Neural crest cell (in vitro differentiated cells): ENCODE data around the gene PDE11A. TPM values are rescaled to one million over a fixed set of nuclear protein-coding genes. Genes with fewer than 3 reads are reported as not detected.

Source experiments
- DNase-seq: peaks from one replicate; pipeline ENCODE4 v3.0.0; 2021; ENCODE audit warnings: low read depth, mixed read lengths, low spot score
- H3K27ac Mint-ChIP-seq: one replicate; pipeline ENCODE4 v1.8.0; 2021; ENCODE audit warnings: mild to moderate bottlenecking, mixed read lengths; ENCODE audit not compliant: unreplicated experiment
- H3K27me3 Mint-ChIP-seq: 2 replicates; pipeline ENCODE4 v1.8.0; 2021; ENCODE audit warnings: low read depth, mild to moderate bottlenecking, mixed read lengths
- H3K36me3 Mint-ChIP-seq: 2 replicates; pipeline ENCODE4 v1.8.0; 2021; ENCODE audit warnings: low read depth, mild to moderate bottlenecking, mixed read lengths
- H3K4me1 Mint-ChIP-seq: 2 replicates; pipeline ENCODE4 v1.8.0; 2021; ENCODE audit warnings: mixed read lengths
- H3K4me3 Mint-ChIP-seq: one replicate; pipeline ENCODE4 v1.8.0; 2021; ENCODE audit warnings: mild to moderate bottlenecking, mixed read lengths
- H3K9me3 Mint-ChIP-seq: 2 replicates; pipeline ENCODE4 v1.8.0; 2021; ENCODE audit warnings: mixed read lengths
- total RNA-seq: library from RNA; stranded (reverse); gene quantifications from 2 replicates; pipeline ENCODE4 v1.2.1, GENCODE V29; 2021
- TF ChIP-seq, protein P1 (sequence below): fragments of 200-600 bp; sonication (generic); conservative IDR thresholded peaks from 2 replicates; pipeline ENCODE4 v1.5.0; 2021; ENCODE audit warnings: antibody characterized with exemption, mild to moderate bottlenecking

Gene PDE11A
- total RNA-seq, 1 donor from 2014 or later: 0.28 TPM

DNA sequence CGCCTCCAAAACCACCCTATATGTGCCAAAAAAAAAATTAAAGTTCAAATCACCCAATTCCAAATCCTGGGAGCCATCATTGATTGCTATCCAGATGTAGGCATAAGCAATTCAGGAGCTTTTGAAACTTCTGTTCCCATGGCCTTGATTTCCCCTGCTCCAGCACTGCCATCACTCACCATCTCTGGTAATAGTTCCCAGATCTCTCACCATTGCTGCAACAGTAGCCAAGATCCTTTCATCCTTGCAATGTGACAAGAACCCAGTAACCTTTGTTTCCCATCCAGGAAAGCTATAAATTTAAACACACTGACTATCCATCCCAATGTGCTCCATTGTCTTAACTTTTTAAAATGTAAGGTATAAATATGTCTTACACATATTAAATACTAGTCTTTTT, 155.4 kb downstream of the PDE11A start:
- Mint-ChIP-seq H3K36me3 (no peaks in the 10 kb centered on the region), H3K4me3 (no peak overlapping the region), H3K27ac (no peak overlapping the region), H3K4me1 (no peaks in the 10 kb centered on the region), H3K9me3 (no peaks in the 10 kb centered on the region), H3K27me3 (no peaks in the 10 kb centered on the region)
- no peak for DNase-seq
- TF ChIP-seq, protein P1, sequence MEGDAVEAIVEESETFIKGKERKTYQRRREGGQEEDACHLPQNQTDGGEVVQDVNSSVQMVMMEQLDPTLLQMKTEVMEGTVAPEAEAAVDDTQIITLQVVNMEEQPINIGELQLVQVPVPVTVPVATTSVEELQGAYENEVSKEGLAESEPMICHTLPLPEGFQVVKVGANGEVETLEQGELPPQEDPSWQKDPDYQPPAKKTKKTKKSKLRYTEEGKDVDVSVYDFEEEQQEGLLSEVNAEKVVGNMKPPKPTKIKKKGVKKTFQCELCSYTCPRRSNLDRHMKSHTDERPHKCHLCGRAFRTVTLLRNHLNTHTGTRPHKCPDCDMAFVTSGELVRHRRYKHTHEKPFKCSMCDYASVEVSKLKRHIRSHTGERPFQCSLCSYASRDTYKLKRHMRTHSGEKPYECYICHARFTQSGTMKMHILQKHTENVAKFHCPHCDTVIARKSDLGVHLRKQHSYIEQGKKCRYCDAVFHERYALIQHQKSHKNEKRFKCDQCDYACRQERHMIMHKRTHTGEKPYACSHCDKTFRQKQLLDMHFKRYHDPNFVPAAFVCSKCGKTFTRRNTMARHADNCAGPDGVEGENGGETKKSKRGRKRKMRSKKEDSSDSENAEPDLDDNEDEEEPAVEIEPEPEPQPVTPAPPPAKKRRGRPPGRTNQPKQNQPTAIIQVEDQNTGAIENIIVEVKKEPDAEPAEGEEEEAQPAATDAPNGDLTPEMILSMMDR: no peak

DNA sequence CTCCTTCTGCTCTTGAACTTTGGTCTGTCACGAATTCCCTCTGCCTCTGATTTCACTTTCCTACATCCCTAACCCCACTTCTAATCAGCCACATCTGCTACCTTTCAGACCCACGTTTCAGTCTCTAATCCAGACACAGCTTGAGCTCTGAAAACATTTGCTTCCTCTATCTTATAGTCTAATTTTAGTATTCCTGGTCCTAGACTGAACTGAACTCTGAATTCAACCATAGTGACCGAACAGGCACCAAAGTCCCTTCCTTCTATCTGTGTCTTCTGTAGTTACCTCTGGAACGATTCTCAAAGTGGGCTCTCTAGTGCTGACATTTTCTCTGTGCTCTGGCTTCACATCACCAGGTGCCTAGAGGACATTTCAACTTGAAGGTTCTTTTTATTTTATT, 156.2 kb downstream of the PDE11A start:
- Mint-ChIP-seq H3K9me3 (no peaks in the 10 kb centered on the region), H3K27me3 (no peaks in the 10 kb centered on the region), H3K4me3 (no peak overlapping the region), H3K27ac (no peak overlapping the region), H3K36me3 (no peaks in the 10 kb centered on the region), H3K4me1 (no peaks in the 10 kb centered on the region)
- TF ChIP-seq, protein P1: no peak
- DNase-seq: no peak

DNA sequence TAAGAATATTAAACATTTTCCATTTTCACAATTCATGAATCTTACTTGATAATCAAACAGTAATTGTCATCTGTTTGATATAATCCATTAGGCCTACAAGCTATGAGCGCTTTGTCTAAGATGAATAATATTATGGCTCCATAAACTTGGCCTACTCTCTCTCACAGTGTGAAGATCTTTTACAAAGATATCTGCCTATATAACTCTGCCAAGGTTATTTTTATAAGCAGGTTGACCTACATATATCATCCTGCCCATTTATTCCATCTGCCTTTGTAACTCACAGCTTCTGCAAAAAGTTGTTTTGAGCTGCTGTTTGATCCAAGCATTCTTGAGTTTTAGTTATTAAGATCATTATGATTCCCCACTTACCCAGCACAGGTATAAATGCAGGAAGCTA, 158.3 kb downstream of the PDE11A start:
- Mint-ChIP-seq H3K27ac (no peak overlapping the region), H3K9me3 (no peaks in the 10 kb centered on the region), H3K27me3 (no peaks in the 10 kb centered on the region), H3K4me1 (peaks cover 16% of the 10 kb centered on the region), H3K4me3 (no peak overlapping the region), H3K36me3 (no peaks in the 10 kb centered on the region)
- no peak for DNase-seq
- TF ChIP-seq, protein P1: no peak

DNA sequence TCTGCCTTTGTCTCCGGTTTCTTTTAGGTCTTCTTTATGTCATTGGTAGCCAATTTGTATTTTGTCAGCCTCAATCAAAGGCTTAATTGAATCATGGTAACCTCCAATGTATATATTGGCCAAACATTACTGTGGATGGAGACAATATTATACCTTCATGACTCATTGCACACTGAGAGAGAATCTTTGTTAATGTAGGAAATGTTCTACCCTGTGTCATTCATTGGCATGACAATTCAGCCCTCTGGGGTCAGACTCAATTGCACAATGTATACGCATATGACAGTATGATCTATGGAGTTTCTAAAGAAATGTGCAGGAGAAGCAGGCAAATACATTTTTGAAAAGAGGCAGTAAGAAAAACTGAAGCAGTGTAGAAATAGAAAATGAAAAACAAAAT, 162.6 kb downstream of the PDE11A start:
- TF ChIP-seq, protein P1: no peak
- Mint-ChIP-seq H3K4me3 (no peak overlapping the region), H3K27me3 (no peaks in the 10 kb centered on the region), H3K27ac (no peak overlapping the region), H3K36me3 (no peaks in the 10 kb centered on the region), H3K9me3 (no peaks in the 10 kb centered on the region), H3K4me1 (peaks cover 16% of the 10 kb centered on the region)
- DNase-seq: no peak

DNA sequence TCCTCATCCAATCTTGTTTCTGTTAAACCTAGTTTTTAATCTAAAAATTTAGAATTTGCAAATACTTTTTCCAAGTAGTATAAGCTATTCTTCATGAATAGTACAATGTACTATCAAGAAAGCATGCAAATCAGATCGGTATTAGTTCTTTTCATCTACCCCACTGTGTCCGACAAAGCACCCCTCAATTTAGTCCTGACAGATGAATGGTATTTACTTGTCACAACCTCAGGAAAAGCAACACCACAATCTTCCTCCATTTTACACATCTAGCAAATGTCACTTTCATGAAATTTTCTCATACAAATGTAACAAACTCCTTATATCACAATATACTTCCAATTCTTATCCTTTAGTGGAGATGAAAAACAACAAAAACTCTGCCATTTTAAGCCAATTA, 163.8 kb downstream of the PDE11A start:
- H3K27ac Mint-ChIP-seq: no peak overlapping the region
- TF ChIP-seq, protein P1: no peak
- no peaks in the 10 kb centered on the region for H3K36me3 Mint-ChIP-seq
- no peak overlapping the region for H3K4me3 Mint-ChIP-seq
- H3K9me3 Mint-ChIP-seq: no peaks in the 10 kb centered on the region
- DNase-seq: no peak
- peaks cover 16% of the 10 kb centered on the region for H3K4me1 Mint-ChIP-seq
- H3K27me3 Mint-ChIP-seq: no peaks in the 10 kb centered on the region

DNA sequence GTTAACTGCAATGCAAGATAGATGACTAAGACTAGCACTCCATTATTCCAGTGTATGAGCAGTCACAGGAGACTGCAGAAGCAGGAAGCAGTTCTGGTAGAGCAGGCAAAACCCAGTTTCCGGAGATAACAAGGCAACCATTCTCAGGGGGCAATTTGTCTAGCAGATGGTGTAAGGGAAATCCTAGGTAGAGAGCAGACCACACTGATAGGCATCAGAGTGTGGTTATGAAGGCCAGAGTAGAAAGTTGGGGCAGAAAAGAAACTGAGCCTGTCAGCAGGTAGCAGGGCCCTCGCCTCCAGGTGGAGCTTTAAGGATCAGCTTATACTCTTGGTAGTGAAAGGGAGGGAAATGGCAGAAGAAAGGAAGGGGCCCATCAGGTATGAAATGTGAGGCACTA, 164.4 kb downstream of the PDE11A start:
- TF ChIP-seq, protein P1: no peak
- Mint-ChIP-seq H3K4me1 (peaks cover 16% of the 10 kb centered on the region), H3K9me3 (no peaks in the 10 kb centered on the region), H3K4me3 (no peak overlapping the region), H3K36me3 (no peaks in the 10 kb centered on the region), H3K27ac (no peak overlapping the region), H3K27me3 (no peaks in the 10 kb centered on the region)
- no peak for DNase-seq
